Suprapubic skin (tissue), 3 donors: ENCODE results near the gene CLIP4.

Experiments used
- EP300 ChIP-seq: sonication (generic); formaldehyde crosslinking; IDR thresholded peaks from one replicate; pipeline ENCODE4 v1.6.1; 2017; ENCODE audit warnings: antibody characterized with exemption
- POLR2A ChIP-seq, 2 donors: fragments of 450-650 bp; IDR thresholded peaks; one replicate each; pipeline ENCODE4 v1.6.1; 2017; ENCODE audit warnings: antibody characterized with exemption in 2 of 2, mild to moderate bottlenecking in 2 of 2, moderate library complexity in 2 of 2
- TF ChIP-seq, protein P1 (sequence below), 2 donors: fragments of 200-600 bp in 1 of 2; fragments of 450-650 bp in 1 of 2; sonication (generic) in 1 of 2; IDR thresholded peaks; one replicate each; pipeline ENCODE4 v1.5.1; 2016 to 2019; ENCODE audit warnings: antibody characterized with exemption in 2 of 2, mild to moderate bottlenecking in 1 of 2, moderate library complexity in 1 of 2

DNA sequence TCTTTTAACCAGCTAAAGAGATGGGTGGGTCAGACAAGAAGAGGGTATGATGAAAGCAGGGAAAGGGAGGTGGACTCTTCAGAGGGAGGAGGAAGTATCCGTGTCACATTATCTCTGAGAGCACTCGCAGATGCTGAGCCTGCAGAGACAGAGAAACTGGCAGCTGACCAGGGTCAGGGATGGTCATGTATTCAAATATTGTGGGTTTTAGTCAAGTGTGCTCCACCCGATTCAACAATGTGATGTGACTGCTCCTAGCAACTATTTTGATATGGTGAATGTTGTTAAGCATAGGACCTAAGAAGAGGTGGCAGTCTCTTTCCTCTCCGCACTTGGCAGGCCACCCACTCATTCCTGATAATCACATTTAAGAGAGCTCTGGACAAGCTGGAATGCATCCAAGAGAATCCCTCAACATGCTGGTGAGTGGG, 1.3 kb upstream of the CLIP4 start:
- TF ChIP-seq POLR2A (IDR thresholded peaks at IDR 0.05) = no peak
- TF ChIP-seq, protein P1, sequence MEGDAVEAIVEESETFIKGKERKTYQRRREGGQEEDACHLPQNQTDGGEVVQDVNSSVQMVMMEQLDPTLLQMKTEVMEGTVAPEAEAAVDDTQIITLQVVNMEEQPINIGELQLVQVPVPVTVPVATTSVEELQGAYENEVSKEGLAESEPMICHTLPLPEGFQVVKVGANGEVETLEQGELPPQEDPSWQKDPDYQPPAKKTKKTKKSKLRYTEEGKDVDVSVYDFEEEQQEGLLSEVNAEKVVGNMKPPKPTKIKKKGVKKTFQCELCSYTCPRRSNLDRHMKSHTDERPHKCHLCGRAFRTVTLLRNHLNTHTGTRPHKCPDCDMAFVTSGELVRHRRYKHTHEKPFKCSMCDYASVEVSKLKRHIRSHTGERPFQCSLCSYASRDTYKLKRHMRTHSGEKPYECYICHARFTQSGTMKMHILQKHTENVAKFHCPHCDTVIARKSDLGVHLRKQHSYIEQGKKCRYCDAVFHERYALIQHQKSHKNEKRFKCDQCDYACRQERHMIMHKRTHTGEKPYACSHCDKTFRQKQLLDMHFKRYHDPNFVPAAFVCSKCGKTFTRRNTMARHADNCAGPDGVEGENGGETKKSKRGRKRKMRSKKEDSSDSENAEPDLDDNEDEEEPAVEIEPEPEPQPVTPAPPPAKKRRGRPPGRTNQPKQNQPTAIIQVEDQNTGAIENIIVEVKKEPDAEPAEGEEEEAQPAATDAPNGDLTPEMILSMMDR (IDR thresholded peaks at IDR 0.05) = no peak
- TF ChIP-seq EP300 = no peak
